Left ventricle myocardium inferior (tissue), 1 donor: ENCODE data around the gene TJP1. TPM values are rescaled to one million over a fixed set of nuclear protein-coding genes. Genes with fewer than 3 reads are reported as not detected.

Experiments used
- DNase-seq: peaks from one replicate; pipeline ENCODE4 v3.0.0-alpha.2; 2020
- H3K27ac ChIP-seq: fragments of 200-600 bp; replicated peaks from 2 replicates; pipeline ENCODE4 v1.8.0; 2021
- H3K27me3 ChIP-seq: fragments of 200-600 bp; 2 replicates; pipeline ENCODE4 v1.8.0; 2021; ENCODE audit warnings: low read depth
- H3K36me3 ChIP-seq: fragments of 200-600 bp; 2 replicates; pipeline ENCODE4 v1.8.0; 2021
- H3K4me1 ChIP-seq: fragments of 200-600 bp; 2 replicates; pipeline ENCODE4 v1.8.0; 2021
- H3K4me3 ChIP-seq: fragments of 200-600 bp; 2 replicates; pipeline ENCODE4 v1.8.0; 2021; ENCODE audit warnings: mild to moderate bottlenecking, moderate library complexity
- H3K9me3 ChIP-seq: fragments of 200-600 bp; replicated peaks from 2 replicates; pipeline ENCODE4 v1.8.0; 2021
- intact Hi-C: fragments of 100-400 bp; cut with micrococcal nuclease; formaldehyde crosslinking; loops from one replicate; pipeline ENCODE4 v1.11.0; 2022
- total RNA-seq: library from RNA; stranded (reverse); fragmentation: NEBNext Ultra II Directional; extraction: Animal tissue kit (Norgen Biotek cat#: 25700); gene quantifications from one replicate; pipeline ENCODE4 v1.2.1, GENCODE V29; 2021
- TF ChIP-seq, protein P1 (sequence below): fragments of 200-600 bp; IDR thresholded peaks from 2 replicates; pipeline ENCODE4 v1.8.0; 2021; ENCODE audit warnings: antibody characterized with exemption, mild to moderate bottlenecking, borderline replicate concordance
- donor health status: DM: no; HTN: yes; CAD: no; lungs with severe emphysema.

TJP1 gene
- total RNA-seq, 1 donor from 2014 or later, result 108 TPM

DNA sequence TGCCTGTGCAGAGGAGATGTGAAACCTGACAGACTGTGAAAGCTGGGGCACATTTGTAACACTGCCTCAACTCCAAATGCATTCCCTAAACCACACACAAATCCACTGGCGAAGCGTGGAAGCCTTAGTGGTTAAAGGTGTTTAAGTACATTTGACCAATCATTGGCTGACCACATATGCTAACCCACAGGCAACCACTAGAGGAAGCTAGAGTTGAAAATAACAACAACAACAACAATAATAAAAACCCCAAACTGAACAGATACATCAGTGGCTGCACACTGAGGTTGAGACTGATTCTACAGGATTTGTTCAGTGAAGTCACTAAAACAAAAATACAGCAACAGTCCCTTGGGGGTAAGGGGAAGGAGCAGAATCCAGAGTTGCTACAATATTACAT is 129.7 kb downstream of the TJP1 start:
- intact Hi-C loops, result no loop called here
- no peak overlapping the region for H3K4me3 ChIP-seq
- peaks cover 2% of the 10 kb centered on the region for H3K36me3 ChIP-seq
- H3K4me1 ChIP-seq, result no peaks in the 10 kb centered on the region
- DNase-seq, result no peak
- peaks cover 19% of the 10 kb centered on the region for H3K9me3 ChIP-seq
- H3K27me3 ChIP-seq, result no peaks in the 10 kb centered on the region
- H3K27ac ChIP-seq, result no peak overlapping the region
- TF ChIP-seq, protein P1, sequence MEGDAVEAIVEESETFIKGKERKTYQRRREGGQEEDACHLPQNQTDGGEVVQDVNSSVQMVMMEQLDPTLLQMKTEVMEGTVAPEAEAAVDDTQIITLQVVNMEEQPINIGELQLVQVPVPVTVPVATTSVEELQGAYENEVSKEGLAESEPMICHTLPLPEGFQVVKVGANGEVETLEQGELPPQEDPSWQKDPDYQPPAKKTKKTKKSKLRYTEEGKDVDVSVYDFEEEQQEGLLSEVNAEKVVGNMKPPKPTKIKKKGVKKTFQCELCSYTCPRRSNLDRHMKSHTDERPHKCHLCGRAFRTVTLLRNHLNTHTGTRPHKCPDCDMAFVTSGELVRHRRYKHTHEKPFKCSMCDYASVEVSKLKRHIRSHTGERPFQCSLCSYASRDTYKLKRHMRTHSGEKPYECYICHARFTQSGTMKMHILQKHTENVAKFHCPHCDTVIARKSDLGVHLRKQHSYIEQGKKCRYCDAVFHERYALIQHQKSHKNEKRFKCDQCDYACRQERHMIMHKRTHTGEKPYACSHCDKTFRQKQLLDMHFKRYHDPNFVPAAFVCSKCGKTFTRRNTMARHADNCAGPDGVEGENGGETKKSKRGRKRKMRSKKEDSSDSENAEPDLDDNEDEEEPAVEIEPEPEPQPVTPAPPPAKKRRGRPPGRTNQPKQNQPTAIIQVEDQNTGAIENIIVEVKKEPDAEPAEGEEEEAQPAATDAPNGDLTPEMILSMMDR, result peak; percentile 24

DNA sequence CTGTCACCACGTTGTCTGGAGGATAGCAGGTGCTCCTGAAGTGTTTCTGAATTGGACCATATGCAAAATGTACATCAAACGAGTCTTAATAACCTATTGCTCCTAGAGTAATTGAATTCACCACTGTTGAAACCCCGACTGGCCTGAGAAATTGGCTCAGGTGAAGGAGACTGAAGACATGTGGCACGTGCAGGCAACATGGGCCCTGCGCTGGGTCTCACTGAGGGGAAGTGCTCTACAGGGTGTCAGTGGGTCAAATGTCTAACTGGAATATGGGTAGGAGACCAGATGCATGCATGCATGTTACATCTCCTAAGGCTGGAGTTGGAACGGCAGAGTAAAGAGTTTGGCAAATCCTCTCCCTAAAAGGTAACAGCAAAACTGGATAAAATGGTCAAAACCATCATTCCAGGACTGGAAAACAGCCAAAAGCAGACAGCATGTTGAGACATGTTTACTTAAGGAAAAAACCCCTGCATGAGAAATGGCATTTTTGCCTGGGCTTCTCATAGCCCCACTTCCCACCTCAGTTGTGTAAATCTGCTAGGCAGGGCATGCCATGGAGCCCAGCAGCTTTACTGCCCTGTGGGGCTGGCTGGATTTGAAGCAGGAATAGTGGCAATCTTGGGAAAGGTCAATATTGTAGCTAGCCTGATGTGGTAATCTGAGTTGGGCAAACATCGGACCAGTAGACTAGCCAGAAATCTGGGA is 131.3 kb downstream of the TJP1 start:
- Histone ChIP-seq H3K36me3 (no peaks in the 10 kb centered on the region), H3K27ac (no peak overlapping the region), H3K4me3 (no peak overlapping the region), H3K27me3 (no peaks in the 10 kb centered on the region), H3K9me3 (peaks cover 19% of the 10 kb centered on the region), H3K4me1 (no peaks in the 10 kb centered on the region)
- TF ChIP-seq, protein P1, result no peak
- no peak for DNase-seq
- intact Hi-C loops, result no loop called here

DNA sequence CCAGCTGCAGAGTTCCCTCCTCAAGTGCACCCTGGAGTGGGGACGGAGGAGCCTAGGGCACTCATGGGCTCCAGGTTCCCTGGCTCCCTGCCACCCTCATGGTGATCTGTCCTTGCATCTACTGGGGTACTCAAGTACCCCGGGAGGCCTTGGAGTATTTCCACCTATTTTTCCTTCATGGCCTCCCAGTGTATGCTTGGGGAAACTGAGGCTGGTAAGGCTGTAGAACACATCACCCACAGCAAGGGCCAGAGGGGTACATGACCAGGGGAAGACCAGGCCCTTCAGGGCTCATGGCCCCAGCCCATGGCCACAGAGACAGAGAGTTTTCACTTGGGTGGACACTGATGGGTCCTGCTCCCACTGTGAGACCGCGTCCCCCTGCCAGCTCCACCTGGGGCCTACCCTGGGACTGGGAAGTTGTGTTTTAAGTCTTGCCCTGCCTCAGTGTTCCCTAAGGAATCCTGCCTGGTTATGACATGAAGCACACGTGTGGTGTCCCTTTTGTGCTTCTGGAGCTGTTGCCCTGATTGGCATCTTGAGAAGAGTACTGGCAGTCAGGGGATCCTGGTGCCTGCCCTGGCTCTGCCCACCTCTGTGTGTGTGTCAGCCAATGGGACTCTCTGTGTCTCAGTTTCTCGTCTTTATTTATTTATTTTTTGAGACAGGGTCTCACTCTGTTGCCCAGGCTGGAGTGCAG is 132.8 kb downstream of the TJP1 start:
- intact Hi-C loops, result no loop called here
- H3K27ac ChIP-seq, result no peak overlapping the region
- no peak for DNase-seq
- peaks cover 8% of the 10 kb centered on the region for H3K9me3 ChIP-seq
- H3K36me3 ChIP-seq, result no peaks in the 10 kb centered on the region
- no peaks in the 10 kb centered on the region for H3K27me3 ChIP-seq
- no peaks in the 10 kb centered on the region for H3K4me1 ChIP-seq
- H3K4me3 ChIP-seq, result no peak overlapping the region
- TF ChIP-seq, protein P1, result no peak

DNA sequence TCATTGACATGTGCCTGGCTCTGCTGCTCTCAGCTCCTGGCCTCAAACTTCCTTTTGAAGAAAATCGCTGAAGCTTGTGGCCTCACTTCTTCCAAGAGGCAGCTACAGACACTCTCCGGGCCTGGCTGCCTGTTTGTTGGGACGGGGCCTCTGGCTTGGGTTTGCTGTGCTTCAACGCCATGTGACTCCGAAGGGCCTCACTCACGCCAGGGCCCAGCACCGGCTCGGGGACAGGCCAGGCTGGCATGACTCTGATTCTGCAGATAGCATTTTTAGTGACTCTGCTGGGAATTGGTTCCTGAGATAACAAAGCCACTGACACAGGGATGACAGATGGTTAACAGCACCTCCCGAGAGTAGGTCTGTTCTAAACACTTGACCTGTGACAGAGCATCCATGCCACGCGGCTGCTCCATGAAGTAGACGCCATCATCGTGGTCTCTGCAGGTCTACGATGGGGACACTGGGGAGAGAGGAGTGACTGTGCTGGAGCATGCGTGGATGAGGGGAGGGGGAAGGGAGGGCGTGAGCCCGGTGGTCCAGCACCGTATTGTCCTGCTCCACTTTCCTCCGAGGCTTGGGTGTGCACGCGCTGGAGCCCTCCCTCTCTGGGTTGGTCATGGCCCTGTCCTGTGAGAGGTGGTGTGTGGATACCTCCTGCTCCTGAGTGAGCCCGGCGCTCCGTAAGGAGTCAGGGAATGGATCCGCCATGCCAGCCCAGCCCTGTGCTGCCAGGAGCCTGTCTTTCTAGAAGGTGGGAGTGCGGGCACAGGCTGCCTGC is 133.6 kb downstream of the TJP1 start:
- H3K27ac ChIP-seq, result no peak overlapping the region
- H3K9me3 ChIP-seq, result peaks cover under 1% of the 10 kb centered on the region
- H3K36me3 ChIP-seq, result no peaks in the 10 kb centered on the region
- H3K4me3 ChIP-seq, result no peak overlapping the region
- H3K27me3 ChIP-seq, result no peaks in the 10 kb centered on the region
- H3K4me1 ChIP-seq, result no peaks in the 10 kb centered on the region
- TF ChIP-seq, protein P1, result no peak
- intact Hi-C loops, result no loop called here
- DNase-seq, result no peak

DNA sequence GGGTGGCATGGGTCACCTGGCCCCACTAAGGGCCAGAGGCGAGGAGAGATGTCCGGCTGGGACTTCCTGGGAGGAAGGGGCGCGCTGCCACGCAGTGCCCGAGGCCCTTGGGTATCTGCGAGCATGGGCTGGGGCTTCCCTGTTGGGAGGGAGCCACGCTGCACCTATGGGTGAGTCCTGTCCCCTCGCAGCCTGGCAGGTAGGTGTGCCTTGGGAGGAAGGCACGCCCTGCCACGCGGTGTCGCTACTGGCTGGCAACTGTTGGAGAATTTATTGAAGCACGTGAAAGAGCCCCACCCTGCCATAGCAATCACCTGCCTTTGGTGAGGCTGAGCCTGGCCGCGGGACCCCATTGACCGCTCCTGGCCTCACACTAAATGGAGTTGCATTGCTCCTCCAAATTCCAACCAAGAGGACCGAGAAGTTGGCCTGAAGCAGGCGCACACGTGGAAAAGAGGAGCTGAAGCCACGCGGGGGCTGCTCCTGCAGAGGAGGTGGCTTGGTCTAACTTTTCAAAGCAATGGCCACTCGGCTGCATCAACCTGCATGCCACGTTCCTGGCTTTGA is 134.2 kb downstream of the TJP1 start:
- H3K4me1 ChIP-seq, result no peaks in the 10 kb centered on the region
- H3K9me3 ChIP-seq, result no peaks in the 10 kb centered on the region
- intact Hi-C loops, result no loop called here
- H3K27ac ChIP-seq, result no peak overlapping the region
- TF ChIP-seq, protein P1, result no peak
- no peaks in the 10 kb centered on the region for H3K27me3 ChIP-seq
- H3K4me3 ChIP-seq, result no peak overlapping the region
- H3K36me3 ChIP-seq, result no peaks in the 10 kb centered on the region
- DNase-seq, result no peak
